GM18858 (cell line): Measurements from ENCODE around the gene GPRC5B.

Experiments used
- ATAC-seq: cut with Tn5 transposase; IDR thresholded peaks from one replicate; pipeline ENCODE4 v1.9.1; 2021; ENCODE audit not compliant: unreplicated experiment

Gene GPRC5B

GRCh38 chr16:19874026-19874425 is 10.6 kb downstream of the GPRC5B start:
- ATAC-seq = no peak

GRCh38 chr16:19872935-19873334 is 11.7 kb downstream of the GPRC5B start:
- ATAC-seq = no peak

GRCh38 chr16:19872179-19872863 is 12.3 kb downstream of the GPRC5B start:
- ATAC-seq = no peak

- ATAC-seq = no peak
Observed at GRCh38 chr16:19871721-19872120, 12.9 kb downstream of the GPRC5B start.

- ATAC-seq = no peak
Observed at GRCh38 chr16:19868421-19868820, 16.2 kb downstream of the GPRC5B start.

GRCh38 chr16:19864566-19864965 is 20.1 kb downstream of the GPRC5B start:
- no peak for ATAC-seq

GRCh38 chr16:19863990-19864389 is 20.7 kb downstream of the GPRC5B start:
- no peak for ATAC-seq

- ATAC-seq = no peak
Observed at GRCh38 chr16:19861811-19862327, 22.8 kb downstream of the GPRC5B start.

- ATAC-seq = no peak
Observed at GRCh38 chr16:19861133-19861532, 23.5 kb downstream of the GPRC5B start.

DNA sequence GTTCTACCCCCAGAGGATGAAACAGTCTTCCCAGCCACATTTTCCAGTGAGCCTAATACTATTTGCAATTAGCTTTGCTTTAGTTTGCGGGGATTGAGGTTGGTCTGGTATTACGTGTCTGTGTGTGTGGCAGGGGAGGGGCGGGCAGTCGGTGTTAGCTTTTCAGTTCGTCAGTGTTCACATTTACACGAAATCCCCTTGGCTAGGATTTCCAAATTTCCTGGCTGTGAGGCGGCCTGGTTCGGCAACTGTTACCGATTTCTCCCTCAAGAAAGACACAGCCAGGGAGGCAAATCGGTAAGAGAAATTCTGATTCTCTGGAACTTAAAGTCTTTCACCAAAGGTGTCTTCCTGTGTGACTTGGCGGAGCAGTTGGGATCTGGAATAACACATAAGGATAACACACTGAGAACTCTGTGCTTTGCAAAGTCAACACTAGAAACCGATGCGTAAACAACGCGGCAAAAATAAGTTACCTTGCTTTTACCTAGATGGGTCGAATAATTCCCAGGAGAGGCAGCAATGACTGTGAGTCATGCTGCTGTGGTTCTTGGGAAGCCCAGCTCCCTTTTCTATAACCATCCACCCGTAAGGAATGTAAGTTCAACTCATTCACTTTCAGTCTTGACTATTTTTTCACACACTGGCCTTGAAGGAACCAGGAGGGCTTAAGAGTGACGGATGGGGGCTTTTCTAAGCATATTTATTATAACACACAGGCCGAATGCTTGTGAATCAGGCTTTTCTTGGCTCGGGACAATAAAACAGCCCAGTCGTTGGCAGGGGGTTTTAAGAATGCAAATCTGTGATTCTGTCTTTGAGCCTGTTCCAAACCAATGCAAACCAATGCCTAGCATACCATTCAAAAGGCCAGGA is 24.2 kb downstream of the GPRC5B start:
- no peak for ATAC-seq

- no peak for ATAC-seq
Observed at GRCh38 chr16:19859603-19860002, 25.0 kb downstream of the GPRC5B start.

- ATAC-seq = no peak
Observed at GRCh38 chr16:19859166-19859565, 25.5 kb downstream of the GPRC5B start.

DNA sequence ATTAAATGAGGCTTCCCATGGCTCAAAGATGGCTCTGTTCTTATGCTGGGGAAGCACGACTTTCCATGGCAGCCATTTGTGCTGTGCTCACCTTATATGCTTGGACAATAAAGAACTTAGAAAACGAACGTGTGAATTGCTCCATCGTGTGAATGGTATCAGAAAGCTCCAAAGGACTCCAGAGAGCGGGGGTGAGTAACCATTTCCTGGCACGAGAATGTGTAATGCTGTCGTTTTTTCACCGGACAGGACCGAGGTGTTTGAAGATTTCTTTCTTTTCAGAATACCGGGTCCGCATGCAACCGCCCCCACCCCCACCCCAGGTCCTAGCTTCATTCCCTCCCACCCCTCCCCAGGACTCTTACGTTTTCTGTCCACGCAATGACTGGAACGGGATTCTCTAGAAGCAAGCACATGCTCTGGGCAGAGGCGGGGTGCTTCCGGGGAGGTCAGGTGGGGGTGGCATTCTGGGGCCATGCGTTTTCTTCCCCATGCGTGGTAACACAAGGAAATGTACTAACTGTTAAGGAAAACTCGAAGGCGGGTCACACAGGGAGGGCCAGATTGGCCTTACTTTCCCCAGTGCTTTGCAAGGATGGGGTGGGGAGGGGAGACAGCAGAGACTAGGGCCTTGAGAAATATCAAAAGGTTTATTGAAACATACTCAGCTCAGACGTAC is 26.2 kb downstream of the GPRC5B start:
- ATAC-seq = no peak

GRCh38 chr16:19857593-19858339 is 26.9 kb downstream of the GPRC5B start:
- ATAC-seq = no peak

DNA sequence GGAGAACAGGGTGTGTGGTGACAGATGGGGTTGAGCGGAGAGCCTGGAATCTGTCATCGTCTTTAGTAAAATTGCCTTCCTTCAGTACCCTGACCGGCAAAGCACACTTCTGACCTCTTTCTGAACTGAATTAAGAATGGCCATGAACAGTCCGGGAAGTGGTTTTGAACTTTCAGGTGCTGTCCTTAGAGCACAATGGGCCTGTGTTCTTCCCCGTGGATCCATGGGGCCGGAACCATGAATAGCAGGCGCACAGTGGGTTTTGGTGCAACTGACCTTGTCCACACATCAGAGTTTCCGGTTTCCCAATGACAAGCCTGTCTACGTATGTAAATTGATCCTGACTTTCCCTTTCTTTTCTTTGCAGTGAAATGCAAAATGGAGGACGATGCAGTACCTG is 28.5 kb downstream of the GPRC5B start:
- ATAC-seq = no peak

DNA sequence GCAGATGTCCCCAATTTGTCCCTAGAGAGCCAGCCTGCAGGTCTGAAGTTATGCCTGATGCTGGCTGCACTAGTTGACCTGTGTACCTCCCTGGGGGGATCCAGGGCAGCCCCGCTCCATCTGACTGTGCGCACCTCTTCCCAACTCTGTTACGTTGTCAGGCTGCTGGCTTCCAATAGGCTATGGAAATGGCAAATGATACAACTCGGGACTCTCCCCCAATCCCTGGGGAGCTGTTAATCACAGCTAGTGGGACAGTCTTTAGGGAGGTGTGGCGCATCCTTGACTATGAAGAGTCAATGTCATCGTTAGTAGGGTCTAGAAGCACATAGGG is 30.1 kb downstream of the GPRC5B start:
- ATAC-seq = no peak

DNA sequence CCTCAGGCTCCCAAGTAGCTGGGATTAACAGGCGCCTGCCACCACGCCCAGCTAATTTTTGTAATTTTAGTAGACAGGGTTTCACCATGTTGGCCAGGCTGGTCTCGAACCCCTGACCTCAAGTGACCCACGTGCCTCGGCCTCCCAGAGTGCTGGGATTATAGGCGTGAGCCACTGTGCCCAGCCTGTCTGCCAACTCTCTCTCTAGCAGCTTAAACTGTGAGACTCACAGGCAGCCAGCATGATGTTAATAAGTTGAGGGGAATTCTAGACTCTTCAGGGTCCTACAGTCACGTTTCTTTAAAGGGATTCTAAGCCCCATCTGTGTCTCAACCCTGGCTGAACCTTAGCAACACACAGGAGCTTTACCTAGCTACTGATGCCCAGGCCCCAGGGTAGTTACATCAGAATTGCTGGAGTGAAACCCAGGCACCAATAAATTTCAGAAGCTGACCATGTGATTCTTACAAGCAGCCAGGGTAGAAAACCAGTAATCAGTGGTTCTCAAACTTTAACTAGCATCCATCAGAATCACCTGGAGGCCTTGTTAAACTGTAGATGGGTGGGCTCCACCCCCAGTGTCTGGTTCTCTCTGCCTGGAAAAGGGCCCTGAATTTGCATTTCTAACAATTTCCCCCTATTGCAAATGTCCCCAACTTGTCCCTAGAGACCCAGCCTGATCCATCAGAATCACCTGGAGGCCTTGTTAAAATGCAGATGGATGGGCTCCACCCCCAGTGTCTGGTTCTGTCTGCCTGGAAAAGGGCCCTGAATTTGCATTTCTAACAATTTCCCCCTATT is 30.7 kb downstream of the GPRC5B start:
- no peak for ATAC-seq

DNA sequence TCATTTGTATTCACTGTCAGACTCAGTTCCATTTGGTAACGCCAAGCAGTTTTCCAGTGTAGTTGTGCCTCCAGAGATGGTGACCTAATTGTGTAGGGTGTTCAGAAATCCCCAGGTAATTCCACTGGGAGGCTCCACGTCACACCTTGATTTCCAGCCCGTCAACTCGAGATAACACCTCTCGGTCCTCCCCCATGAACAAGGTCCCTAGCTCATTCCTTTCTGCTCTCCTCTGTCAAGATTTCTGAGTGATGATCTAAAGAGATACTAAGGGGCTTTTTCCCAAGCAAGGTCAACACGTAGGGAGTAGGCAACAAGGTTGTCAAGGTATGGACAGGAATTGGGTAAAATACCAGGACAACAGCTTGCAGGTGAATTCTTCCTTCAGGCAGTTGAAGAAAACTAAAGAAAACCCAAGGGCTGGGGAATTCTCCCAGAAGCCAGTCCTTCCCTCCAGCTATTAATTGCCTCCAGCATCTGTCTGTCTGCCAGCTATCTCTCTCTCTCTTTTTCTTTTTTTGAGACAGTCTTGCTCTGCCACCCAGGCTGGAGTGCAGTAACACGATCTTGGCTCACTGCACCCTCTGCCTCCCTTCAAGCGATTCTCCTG is 31.4 kb downstream of the GPRC5B start:
- no peak for ATAC-seq

GRCh38 chr16:19851476-19851875 is 33.2 kb downstream of the GPRC5B start:
- ATAC-seq = no peak
